Measurements from ENCODE around the gene SUSD4.

GRCh38 chr1:223402790-223403142 lies 38.8 kb upstream of the SUSD4 start:
- no peak for TF ChIP-seq POLR2A (IDR thresholded peaks at IDR 0.05)
- TF ChIP-seq, protein P1, sequence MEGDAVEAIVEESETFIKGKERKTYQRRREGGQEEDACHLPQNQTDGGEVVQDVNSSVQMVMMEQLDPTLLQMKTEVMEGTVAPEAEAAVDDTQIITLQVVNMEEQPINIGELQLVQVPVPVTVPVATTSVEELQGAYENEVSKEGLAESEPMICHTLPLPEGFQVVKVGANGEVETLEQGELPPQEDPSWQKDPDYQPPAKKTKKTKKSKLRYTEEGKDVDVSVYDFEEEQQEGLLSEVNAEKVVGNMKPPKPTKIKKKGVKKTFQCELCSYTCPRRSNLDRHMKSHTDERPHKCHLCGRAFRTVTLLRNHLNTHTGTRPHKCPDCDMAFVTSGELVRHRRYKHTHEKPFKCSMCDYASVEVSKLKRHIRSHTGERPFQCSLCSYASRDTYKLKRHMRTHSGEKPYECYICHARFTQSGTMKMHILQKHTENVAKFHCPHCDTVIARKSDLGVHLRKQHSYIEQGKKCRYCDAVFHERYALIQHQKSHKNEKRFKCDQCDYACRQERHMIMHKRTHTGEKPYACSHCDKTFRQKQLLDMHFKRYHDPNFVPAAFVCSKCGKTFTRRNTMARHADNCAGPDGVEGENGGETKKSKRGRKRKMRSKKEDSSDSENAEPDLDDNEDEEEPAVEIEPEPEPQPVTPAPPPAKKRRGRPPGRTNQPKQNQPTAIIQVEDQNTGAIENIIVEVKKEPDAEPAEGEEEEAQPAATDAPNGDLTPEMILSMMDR (IDR thresholded peaks at IDR 0.05): no peak

All from adrenal gland (tissue), 5 donors.